ENCODE results near the gene POP7.

Gene POP7

GRCh38 chr7:100726996-100727761 is 21.3 kb downstream of the POP7 start:
- DNase-seq (ENCODE audit: low read depth), result no peak

- no peak for DNase-seq (ENCODE audit: low read depth)
These were observed 22.3 kb downstream of the POP7 start for GRCh38 chr7:100728196-100728595.

- DNase-seq (ENCODE audit: low read depth), result no peak
These were observed 24.3 kb downstream of the POP7 start for GRCh38 chr7:100730136-100730800.

- no peak for DNase-seq (ENCODE audit: low read depth)
These were observed 26.2 kb downstream of the POP7 start for GRCh38 chr7:100731937-100732636.

GRCh38 chr7:100735730-100736129 is 29.8 kb downstream of the POP7 start:
- DNase-seq (ENCODE audit: low read depth), result no peak

- no peak for DNase-seq (ENCODE audit: low read depth)
These were observed 30.8 kb downstream of the POP7 start for GRCh38 chr7:100736671-100737070.

GRCh38 chr7:100739934-100740333 is 34.0 kb downstream of the POP7 start:
- no peak for DNase-seq (ENCODE audit: low read depth)

- no peak for DNase-seq (ENCODE audit: low read depth)
These were observed 38.7 kb downstream of the POP7 start for GRCh38 chr7:100744605-100745004.

GRCh38 chr7:100745184-100745583 is 39.3 kb downstream of the POP7 start:
- DNase-seq (ENCODE audit: low read depth), result no peak

- DNase-seq (ENCODE audit: low read depth), result no peak
These were observed 47.1 kb downstream of the POP7 start for GRCh38 chr7:100752994-100753393.

GRCh38 chr7:100753750-100754149 is 47.8 kb downstream of the POP7 start:
- DNase-seq (ENCODE audit: low read depth), result no peak
